ENCODE measurements around the gene NANOGP8.

NANOGP8 gene

GRCh38 chr15:35055416-35056105, 29.5 kb downstream of the NANOGP8 start:
- no peak for DNase-seq

- DNase-seq = no peak
Observed at GRCh38 chr15:35054380-35054779, 30.7 kb downstream of the NANOGP8 start.

GRCh38 chr15:35047996-35048395, 37.1 kb downstream of the NANOGP8 start:
- no peak for DNase-seq

GRCh38 chr15:35047528-35047927, 37.6 kb downstream of the NANOGP8 start:
- no peak for DNase-seq

GRCh38 chr15:35043373-35044095, 41.6 kb downstream of the NANOGP8 start:
- no peak for DNase-seq

- DNase-seq = no peak
Observed at GRCh38 chr15:35040339-35041255, 44.5 kb downstream of the NANOGP8 start.

- DNase-seq = no peak
Observed at GRCh38 chr15:35038626-35039451, 46.3 kb downstream of the NANOGP8 start.
